ENCODE measurements around the gene RPTOR.

Gene RPTOR

DNA sequence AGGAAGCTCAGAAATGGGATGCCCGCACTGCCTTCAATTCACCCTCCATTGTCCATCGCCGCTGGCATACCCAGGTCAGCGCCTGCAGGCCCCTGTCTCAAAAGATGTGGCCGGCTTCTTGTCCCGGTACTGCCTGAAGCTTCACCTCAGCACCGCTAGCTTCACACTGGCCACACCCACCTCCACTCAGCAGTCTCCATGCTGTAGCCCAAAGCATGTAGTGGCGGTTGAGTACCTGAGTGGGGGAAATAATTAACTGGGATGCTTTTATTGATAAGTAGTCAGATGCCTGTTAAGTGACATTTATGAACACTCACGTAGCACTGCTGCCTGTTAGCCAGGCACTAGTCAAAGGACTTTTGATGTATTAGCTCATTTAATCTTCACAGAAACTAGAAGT is 143.2 kb downstream of the RPTOR start:
- DNase-seq (ENCODE audit: insufficient read length, low spot score) (no peak), FAIRE-seq (no peak)
- TF ChIP-seq, protein P1, sequence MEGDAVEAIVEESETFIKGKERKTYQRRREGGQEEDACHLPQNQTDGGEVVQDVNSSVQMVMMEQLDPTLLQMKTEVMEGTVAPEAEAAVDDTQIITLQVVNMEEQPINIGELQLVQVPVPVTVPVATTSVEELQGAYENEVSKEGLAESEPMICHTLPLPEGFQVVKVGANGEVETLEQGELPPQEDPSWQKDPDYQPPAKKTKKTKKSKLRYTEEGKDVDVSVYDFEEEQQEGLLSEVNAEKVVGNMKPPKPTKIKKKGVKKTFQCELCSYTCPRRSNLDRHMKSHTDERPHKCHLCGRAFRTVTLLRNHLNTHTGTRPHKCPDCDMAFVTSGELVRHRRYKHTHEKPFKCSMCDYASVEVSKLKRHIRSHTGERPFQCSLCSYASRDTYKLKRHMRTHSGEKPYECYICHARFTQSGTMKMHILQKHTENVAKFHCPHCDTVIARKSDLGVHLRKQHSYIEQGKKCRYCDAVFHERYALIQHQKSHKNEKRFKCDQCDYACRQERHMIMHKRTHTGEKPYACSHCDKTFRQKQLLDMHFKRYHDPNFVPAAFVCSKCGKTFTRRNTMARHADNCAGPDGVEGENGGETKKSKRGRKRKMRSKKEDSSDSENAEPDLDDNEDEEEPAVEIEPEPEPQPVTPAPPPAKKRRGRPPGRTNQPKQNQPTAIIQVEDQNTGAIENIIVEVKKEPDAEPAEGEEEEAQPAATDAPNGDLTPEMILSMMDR (IDR thresholded peaks at IDR 0.05; ENCODE audit: insufficient read depth, missing control alignments): no peak

DNA sequence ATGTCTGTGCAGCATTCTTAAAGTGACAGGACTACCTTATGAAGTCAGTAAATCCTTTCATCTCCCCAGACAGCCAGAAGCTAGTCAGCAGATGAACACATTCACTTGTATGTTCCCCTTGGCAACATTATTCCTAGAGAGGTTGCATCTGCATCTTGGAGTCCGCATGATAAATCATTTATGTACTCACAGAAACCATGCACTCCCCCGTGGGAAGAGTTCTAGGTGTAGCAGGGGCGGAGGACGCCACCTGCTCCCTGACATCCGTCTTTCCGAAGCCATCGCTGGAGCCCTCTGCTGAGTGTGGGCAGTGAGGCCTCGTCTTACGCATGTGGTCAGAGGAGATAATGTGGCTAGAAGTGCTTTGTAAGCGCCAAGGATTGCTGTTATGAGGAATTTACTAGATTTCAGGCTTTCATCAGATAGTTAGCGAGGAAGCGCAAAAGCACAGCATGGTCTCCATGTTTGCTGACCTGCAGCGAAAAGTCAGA is 144.5 kb downstream of the RPTOR start:
- FAIRE-seq: no peak
- DNase-seq (ENCODE audit: insufficient read length, low spot score): no peak
- TF ChIP-seq, protein P1 (IDR thresholded peaks at IDR 0.05; ENCODE audit: insufficient read depth, missing control alignments): no peak

DNA sequence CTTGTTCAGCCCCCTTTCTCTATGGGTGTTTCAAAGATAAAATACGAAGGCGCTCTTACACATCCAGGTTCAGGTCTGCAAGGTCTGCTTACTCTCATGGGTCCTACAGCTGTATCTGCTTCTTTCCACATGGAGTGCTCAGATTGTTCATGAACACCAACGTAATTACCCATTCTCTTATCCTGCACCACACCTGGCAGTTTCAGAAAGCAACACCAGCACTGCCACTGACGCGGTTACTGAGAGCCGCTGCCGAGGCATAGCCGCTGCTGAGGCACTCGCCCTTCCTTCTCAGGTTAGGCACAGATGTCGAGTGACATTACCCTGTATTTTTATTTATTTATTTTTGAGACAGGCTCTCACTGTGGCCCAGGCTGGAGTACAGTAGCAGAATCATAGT is 147.1 kb downstream of the RPTOR start:
- TF ChIP-seq, protein P1 (IDR thresholded peaks at IDR 0.05; ENCODE audit: insufficient read depth, missing control alignments): no peak
- no peak for DNase-seq (ENCODE audit: insufficient read length, low spot score)
- FAIRE-seq: no peak

DNA sequence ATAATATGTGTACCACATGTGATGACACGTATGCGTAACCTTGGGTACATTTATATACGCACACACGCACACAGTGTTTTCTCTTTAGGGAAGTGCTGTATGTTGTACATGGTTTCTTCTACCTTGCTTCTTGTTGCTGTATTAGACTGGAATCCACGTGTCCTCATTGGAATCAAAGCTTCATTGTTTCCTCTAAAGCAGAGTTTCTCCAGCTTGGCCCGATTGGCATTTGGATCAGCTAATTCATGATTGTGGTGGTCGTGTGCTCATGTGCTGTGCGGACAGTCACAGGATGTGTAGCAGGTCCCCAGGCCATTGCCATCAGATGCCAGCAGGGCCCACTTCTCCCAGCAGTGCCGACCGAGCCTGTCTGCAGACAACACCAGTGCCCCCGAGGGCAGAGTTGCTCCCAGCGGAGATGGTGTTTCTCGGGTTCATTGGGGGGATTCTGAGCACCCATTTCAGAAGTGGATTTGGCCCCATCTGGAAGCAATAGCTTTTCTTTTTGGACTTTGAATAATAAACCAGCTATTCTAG is 148.4 kb downstream of the RPTOR start:
- TF ChIP-seq, protein P1 (IDR thresholded peaks at IDR 0.05; ENCODE audit: insufficient read depth, missing control alignments): no peak
- FAIRE-seq (no peak), DNase-seq (ENCODE audit: insufficient read length, low spot score) (no peak)

DNA sequence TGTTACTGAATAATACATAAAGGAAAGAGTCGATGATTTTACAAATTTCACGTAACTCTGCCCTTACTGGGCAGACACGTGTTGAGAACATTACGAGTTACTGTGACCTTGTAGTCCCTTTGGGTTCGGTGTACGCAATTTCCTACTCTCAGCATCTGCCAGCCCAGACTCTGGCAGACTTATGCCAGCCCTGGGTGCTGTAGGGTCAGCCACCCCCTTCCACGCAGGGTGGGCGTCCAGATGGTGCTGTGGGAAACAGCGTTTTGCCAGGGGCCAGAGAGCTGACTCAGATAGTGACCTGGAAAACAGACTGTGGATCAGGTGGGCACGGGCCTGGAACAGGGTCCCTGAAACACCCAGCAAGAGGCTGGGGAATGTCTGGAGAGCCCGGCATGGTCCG is 148.9 kb downstream of the RPTOR start:
- TF ChIP-seq, protein P1 (IDR thresholded peaks at IDR 0.05; ENCODE audit: insufficient read depth, missing control alignments): no peak
- DNase-seq (ENCODE audit: insufficient read length, low spot score): no peak
- FAIRE-seq: no peak

DNA sequence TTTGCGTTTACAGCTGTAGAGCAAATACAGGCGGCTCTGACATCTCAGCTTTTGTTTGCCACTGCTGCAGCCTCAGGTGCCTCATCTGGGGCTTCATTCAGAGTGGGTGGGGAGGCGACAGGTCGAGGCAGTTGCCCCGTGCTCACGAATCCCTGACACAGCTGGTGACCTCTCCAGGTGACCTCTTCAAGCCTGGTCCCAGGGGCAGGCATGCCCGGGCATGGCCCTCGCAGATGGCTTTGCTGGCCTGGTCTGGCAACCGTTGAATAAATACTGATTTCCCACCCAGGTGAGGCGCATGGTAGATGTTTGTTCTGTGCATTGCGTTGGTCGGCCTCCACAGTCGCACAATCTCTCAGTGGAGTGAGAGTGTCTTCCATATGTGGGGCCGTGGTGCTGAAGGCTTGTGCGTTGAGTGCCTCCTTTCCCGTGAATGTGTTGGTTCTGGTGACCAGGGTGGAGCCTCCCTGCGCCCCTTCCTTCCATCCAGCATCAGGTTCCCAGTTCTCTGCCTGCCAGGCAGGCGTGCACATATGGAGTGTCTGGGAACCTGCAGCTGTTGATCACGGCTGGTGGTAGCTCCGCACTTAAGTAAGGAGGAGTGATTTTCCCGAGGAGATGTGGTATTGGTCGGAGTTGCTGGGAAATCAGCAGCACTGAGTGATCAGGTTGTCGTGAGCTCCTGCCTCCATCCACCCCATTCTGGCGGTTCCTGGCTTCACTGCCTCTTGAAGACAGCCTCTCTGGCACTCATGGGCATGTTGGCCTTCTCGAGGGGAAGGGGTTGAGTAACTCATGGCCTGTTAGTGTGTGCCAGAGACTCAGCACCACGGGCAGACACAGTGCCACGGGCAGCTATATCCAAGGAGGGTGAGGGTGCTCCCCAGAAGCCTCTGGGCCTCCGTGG is 149.7 kb downstream of the RPTOR start:
- DNase-seq (ENCODE audit: insufficient read length, low spot score) (no peak), FAIRE-seq (no peak)
- TF ChIP-seq, protein P1 (IDR thresholded peaks at IDR 0.05; ENCODE audit: insufficient read depth, missing control alignments): no peak
